Chondrocyte (in vitro differentiated cells): ENCODE results near the gene NDUFA12. TPM values are rescaled to one million over a fixed set of nuclear protein-coding genes. Genes with fewer than 3 reads are reported as not detected.

Source experiments
- DNase-seq: peaks from one replicate; pipeline ENCODE4 v3.0.0; 2021; ENCODE audit warnings: mixed read lengths, low spot score
- H3K27ac Mint-ChIP-seq: one replicate; pipeline ENCODE4 v1.8.0; 2021; ENCODE audit warnings: mild to moderate bottlenecking, moderate library complexity, mixed read lengths; ENCODE audit not compliant: unreplicated experiment
- H3K27me3 Mint-ChIP-seq: 2 replicates; pipeline ENCODE4 v1.8.0; 2021; ENCODE audit warnings: low read depth, mixed read lengths
- H3K36me3 Mint-ChIP-seq: 2 replicates; pipeline ENCODE4 v1.8.0; 2021; ENCODE audit warnings: low read depth, mixed read lengths
- H3K4me1 Mint-ChIP-seq: 2 replicates; pipeline ENCODE4 v1.8.0; 2021; ENCODE audit warnings: low read depth, mild to moderate bottlenecking, mixed read lengths
- H3K4me3 Mint-ChIP-seq: one replicate; pipeline ENCODE4 v1.8.0; 2021; ENCODE audit warnings: mild to moderate bottlenecking, moderate library complexity, mixed read lengths; ENCODE audit not compliant: unreplicated experiment
- H3K9me3 Mint-ChIP-seq: 2 replicates; pipeline ENCODE4 v1.8.0; 2021; ENCODE audit warnings: low read depth, mixed read lengths
- long read RNA-seq: library from polyadenylated mRNA; stranded (forward); transcript quantifications from one replicate; pipeline ENCODE4 v2.0.0, GENCODE V29; 2021
- total RNA-seq: library from RNA; stranded (reverse); gene quantifications from 3 replicates; pipeline ENCODE4 v1.2.1, GENCODE V29; 2021
- TF ChIP-seq, protein P1 (sequence below): fragments of 200-600 bp; sonication (generic); IDR thresholded peaks from 2 replicates; pipeline ENCODE4 v1.5.0; 2021; ENCODE audit warnings: antibody characterized with exemption, mild to moderate bottlenecking, moderate library complexity

NDUFA12 gene
- 76.9 to 92.4 TPM (median 79.9 TPM) in 3 replicates for total RNA-seq
- long read RNA-seq, transcript NDUFA12-201 (4 exons, 635 nt): major isoform, 70 of 75 reads
- long read RNA-seq, partial matches to known transcripts: 0 of 75 reads
- long read RNA-seq, other reads (novel, unspliced or antisense): 5 of 75 reads

DNA sequence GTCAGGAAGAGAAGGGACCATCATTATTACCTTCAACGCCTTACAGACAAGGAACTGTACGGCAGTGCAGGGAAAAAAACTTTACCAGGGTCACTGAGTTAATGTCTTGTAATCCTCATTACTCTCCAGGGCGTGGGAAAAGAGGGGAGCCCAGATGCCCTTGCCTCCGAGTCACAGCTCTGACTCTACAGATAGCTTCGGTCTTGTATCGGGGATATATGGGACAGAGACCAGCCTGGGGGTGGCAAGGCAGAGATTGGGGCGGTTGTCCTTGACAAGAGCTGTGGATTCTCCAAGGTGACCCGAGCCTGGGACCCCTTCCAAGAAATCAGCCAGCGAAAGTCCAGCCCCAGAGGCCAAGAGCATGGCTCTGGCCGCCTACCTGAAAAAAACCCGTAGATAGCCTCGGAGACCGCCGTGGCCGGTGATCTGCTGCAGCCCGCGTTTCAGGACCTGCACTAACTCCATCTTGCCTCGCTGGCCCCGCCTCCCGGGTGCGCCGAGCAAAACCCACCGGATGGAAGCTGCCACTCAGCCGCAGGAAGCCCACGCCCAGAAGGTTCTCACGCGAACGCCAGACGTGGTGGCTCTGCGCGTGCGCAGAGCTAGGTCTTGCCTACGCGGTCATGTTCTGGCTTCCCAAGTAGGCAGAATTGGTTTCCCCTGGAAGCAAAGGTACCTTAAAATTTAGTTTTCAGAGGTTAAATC, at the start of gene NDUFA12:
Gene NDUFA12, minus strand, starts transcription at position 485 of the 708 bp plus-strand sequence. Its CDS starts 17 bp downstream, at position 468.
- Mint-ChIP-seq H3K27ac (peak within 1 kb of the TSS; percentile 96), H3K4me1 (peaks cover 33% of the 10 kb centered on the region), H3K9me3 (peaks cover 14% of the 10 kb centered on the region), H3K27me3 (no peaks in the 10 kb centered on the region), H3K36me3 (peaks cover 12% of the 10 kb centered on the region), H3K4me3 (peak within 1 kb of the TSS; percentile 93)
- TF ChIP-seq, protein P1, sequence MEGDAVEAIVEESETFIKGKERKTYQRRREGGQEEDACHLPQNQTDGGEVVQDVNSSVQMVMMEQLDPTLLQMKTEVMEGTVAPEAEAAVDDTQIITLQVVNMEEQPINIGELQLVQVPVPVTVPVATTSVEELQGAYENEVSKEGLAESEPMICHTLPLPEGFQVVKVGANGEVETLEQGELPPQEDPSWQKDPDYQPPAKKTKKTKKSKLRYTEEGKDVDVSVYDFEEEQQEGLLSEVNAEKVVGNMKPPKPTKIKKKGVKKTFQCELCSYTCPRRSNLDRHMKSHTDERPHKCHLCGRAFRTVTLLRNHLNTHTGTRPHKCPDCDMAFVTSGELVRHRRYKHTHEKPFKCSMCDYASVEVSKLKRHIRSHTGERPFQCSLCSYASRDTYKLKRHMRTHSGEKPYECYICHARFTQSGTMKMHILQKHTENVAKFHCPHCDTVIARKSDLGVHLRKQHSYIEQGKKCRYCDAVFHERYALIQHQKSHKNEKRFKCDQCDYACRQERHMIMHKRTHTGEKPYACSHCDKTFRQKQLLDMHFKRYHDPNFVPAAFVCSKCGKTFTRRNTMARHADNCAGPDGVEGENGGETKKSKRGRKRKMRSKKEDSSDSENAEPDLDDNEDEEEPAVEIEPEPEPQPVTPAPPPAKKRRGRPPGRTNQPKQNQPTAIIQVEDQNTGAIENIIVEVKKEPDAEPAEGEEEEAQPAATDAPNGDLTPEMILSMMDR: no peak
- DNase-seq: peak; percentile 98

DNA sequence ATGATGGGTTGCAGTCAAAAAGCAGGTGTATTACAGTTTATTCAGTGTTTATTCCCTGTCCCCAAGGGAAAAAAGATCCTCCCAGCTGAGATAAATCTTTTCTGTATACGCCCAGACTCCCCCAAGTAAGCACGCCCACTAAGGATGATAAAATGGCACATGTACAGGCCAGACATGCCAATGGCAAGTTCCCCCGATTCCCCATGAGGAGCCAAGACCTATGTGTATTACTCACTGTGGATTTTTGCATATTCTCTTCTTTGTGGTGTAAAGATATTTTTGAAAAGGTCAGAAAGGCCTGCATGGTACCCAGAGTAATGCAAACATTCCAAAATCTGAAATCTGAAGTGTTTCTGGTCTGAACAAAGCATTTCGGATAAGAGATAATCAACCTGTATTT, 47.7 kb upstream of the NDUFA12 start:
- no peak for DNase-seq
- no peaks in the 10 kb centered on the region for H3K9me3 Mint-ChIP-seq
- no peak overlapping the region for H3K4me3 Mint-ChIP-seq
- H3K36me3 Mint-ChIP-seq: peaks cover 20% of the 10 kb centered on the region
- TF ChIP-seq, protein P1: no peak
- no peak overlapping the region for H3K27ac Mint-ChIP-seq
- no peaks in the 10 kb centered on the region for H3K4me1 Mint-ChIP-seq
- H3K27me3 Mint-ChIP-seq: no peaks in the 10 kb centered on the region

DNA sequence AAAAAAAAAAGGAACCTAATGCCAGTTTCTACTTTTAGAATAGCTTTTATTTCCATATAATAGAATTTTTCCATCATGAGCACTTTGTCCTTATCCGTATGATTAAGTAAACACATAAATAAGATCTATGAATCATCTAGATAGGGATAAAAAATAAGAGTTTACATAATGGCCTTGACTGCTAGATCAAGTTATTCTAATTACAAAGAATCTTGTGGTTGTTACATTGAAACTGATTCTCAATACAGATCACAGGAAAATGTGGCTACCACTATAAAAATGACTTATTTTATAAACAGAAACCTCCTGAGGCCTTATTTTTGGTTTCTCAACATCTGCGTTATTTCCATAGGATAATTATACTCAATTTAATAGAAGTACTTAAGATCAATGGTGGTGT, 34.4 kb upstream of the NDUFA12 start:
- Mint-ChIP-seq H3K4me3 (no peak overlapping the region), H3K27ac (no peak overlapping the region), H3K36me3 (peaks cover 8% of the 10 kb centered on the region), H3K27me3 (no peaks in the 10 kb centered on the region), H3K4me1 (no peaks in the 10 kb centered on the region), H3K9me3 (no peaks in the 10 kb centered on the region)
- no peak for DNase-seq
- TF ChIP-seq, protein P1: no peak

DNA sequence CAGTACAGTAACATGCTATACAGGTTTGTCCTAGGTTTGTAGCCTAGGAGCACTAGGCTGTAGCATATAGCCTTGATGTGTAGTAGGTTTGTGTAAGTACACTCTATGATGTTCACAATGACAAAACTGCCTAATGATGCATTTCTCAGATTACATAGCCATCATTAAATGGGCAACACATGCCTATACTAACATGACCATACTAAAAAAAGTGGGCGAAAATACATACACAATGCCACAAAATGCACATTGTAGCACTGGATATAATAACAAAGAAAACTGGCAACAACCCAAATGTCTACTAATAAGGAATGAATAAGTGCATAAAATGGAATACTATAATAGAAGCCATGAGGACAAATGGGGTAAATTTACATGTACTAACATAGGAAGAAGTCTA, 31.3 kb upstream of the NDUFA12 start:
- Mint-ChIP-seq H3K27ac (no peak overlapping the region), H3K36me3 (peaks cover 8% of the 10 kb centered on the region), H3K27me3 (no peaks in the 10 kb centered on the region), H3K9me3 (no peaks in the 10 kb centered on the region), H3K4me3 (no peak overlapping the region), H3K4me1 (no peaks in the 10 kb centered on the region)
- no peak for DNase-seq
- TF ChIP-seq, protein P1: no peak

DNA sequence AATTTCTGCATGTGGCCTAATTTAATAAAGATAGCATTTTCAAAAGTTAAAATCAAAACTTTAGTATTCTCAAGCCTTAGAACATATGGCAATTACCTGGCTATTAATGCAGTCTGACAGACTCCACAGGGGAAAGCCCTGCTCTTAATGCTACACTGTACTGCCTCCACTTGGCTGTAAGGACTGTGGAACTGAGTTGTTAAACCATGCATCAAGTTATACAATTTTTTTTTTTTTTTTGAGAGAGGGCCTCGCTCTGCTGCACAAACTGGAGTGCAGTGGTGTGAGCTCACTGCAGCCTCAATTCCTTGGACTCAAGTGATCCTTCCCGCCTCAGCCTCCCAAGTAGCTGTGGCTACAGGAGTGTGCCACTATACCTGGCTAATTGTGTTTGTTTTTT, 19.0 kb upstream of the NDUFA12 start:
- no peak overlapping the region for H3K27ac Mint-ChIP-seq
- H3K9me3 Mint-ChIP-seq: no peaks in the 10 kb centered on the region
- no peaks in the 10 kb centered on the region for H3K4me1 Mint-ChIP-seq
- no peak for DNase-seq
- H3K27me3 Mint-ChIP-seq: no peaks in the 10 kb centered on the region
- H3K36me3 Mint-ChIP-seq: peaks cover 6% of the 10 kb centered on the region
- TF ChIP-seq, protein P1: no peak
- no peak overlapping the region for H3K4me3 Mint-ChIP-seq
